ENCODE results near the gene HECW1. TPM values are rescaled to one million over a fixed set of nuclear protein-coding genes. Genes with fewer than 3 reads are reported as not detected.

Gene HECW1
- total RNA-seq, 6 donors from 2014 or later: 0.10 to 1.0 (median 0.76) TPM; not detected in 1

- Histone ChIP-seq H3K36me3 (no peaks in the 10 kb centered on the region), H3K4me1 (no peaks in the 10 kb centered on the region), H3K9me3 (no peaks in the 10 kb centered on the region), H3K27me3 (no peaks in the 10 kb centered on the region), H3K4me3 (no peak overlapping the region), H3K27ac (no peak overlapping the region)
- ATAC-seq (ENCODE audit: low FRiP score in 2 of 2): no peak
- TF ChIP-seq, protein P1, sequence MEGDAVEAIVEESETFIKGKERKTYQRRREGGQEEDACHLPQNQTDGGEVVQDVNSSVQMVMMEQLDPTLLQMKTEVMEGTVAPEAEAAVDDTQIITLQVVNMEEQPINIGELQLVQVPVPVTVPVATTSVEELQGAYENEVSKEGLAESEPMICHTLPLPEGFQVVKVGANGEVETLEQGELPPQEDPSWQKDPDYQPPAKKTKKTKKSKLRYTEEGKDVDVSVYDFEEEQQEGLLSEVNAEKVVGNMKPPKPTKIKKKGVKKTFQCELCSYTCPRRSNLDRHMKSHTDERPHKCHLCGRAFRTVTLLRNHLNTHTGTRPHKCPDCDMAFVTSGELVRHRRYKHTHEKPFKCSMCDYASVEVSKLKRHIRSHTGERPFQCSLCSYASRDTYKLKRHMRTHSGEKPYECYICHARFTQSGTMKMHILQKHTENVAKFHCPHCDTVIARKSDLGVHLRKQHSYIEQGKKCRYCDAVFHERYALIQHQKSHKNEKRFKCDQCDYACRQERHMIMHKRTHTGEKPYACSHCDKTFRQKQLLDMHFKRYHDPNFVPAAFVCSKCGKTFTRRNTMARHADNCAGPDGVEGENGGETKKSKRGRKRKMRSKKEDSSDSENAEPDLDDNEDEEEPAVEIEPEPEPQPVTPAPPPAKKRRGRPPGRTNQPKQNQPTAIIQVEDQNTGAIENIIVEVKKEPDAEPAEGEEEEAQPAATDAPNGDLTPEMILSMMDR (IDR thresholded peaks at IDR 0.05): no peak
- TF ChIP-seq POLR2AphosphoS5 (IDR thresholded peaks at IDR 0.05): no peak
- no peak for TF ChIP-seq EP300 (IDR thresholded peaks at IDR 0.05)
- TF ChIP-seq POLR2A (IDR thresholded peaks at IDR 0.05): no peak
- DNase-seq: no peak
These were observed 108.3 kb downstream of the HECW1 start for GRCh38 chr7:43220742-43221141.

- no peak overlapping the region for H3K4me3 ChIP-seq
- WGBS, 2 donors: 69 to 74% methylated on average over 5 of the region's 5 CpGs
- no peaks in the 10 kb centered on the region for H3K9me3 ChIP-seq
- no peaks in the 10 kb centered on the region for H3K36me3 ChIP-seq
- no peaks in the 10 kb centered on the region for H3K4me1 ChIP-seq
- no peak overlapping the region for H3K27ac ChIP-seq
- H3K27me3 ChIP-seq: no peaks in the 10 kb centered on the region
- TF ChIP-seq POLR2AphosphoS5 (IDR thresholded peaks at IDR 0.05): no peak
- DNase-seq (no peak), ATAC-seq (ENCODE audit: low FRiP score in 2 of 2) (no peak)
These were observed 117.4 kb downstream of the HECW1 start for GRCh38 chr7:43229801-43230200.

GRCh38 chr7:43232366-43232765, 119.9 kb downstream of the HECW1 start:
- TF ChIP-seq POLR2AphosphoS5 (IDR thresholded peaks at IDR 0.05): no peak
- no peaks in the 10 kb centered on the region for H3K36me3 ChIP-seq
- WGBS, 2 donors: 65 to 73% methylated on average over 2 of the region's 2 CpGs
- H3K4me1 ChIP-seq: no peaks in the 10 kb centered on the region
- ATAC-seq (ENCODE audit: low FRiP score in 2 of 2) (no peak), DNase-seq (no peak)
- no peak overlapping the region for H3K4me3 ChIP-seq
- no peak overlapping the region for H3K27ac ChIP-seq
- no peaks in the 10 kb centered on the region for H3K27me3 ChIP-seq
- H3K9me3 ChIP-seq: no peaks in the 10 kb centered on the region

- Histone ChIP-seq H3K27me3 (no peaks in the 10 kb centered on the region), H3K4me3 (no peak overlapping the region), H3K27ac (no peak overlapping the region), H3K36me3 (no peaks in the 10 kb centered on the region), H3K4me1 (no peaks in the 10 kb centered on the region), H3K9me3 (no peaks in the 10 kb centered on the region)
- TF ChIP-seq, protein P1 (IDR thresholded peaks at IDR 0.05): no peak
- TF ChIP-seq EP300 (IDR thresholded peaks at IDR 0.05): no peak
- no peak for TF ChIP-seq POLR2AphosphoS5 (IDR thresholded peaks at IDR 0.05)
- no peak for TF ChIP-seq POLR2A (IDR thresholded peaks at IDR 0.05)
- ATAC-seq (ENCODE audit: low FRiP score in 2 of 2) (no peak), DNase-seq (no peak)
- WGBS, 2 donors: 62 to 65% methylated on average over 5 of the region's 5 CpGs
These were observed 121.6 kb downstream of the HECW1 start for GRCh38 chr7:43234073-43234472.

DNA sequence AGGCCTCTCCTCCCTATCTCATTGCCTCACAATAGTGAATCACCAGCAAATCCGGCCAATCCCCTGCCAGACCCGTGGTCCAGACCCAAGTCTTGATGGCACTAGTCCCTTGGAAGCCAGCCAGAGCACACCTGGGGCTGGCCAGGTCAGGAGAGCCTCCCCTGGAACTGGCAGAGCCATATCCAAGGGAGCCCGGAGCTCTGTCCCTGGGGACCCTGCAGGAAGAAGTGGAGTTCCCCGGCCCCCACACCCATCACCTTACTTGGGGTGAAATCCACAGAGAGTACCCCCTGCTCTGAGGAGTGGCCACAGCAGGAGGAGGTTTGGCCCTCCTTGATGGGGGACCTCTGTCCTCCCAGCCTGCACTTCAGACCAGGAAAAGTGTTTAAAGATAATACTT, 122.5 kb downstream of the HECW1 start:
- no peaks in the 10 kb centered on the region for H3K27me3 ChIP-seq
- 75 to 80% methylated on average over 3 to 4 of the region's 4 CpGs for WGBS, 2 donors
- ATAC-seq (ENCODE audit: low FRiP score in 2 of 2): no peak
- no peak overlapping the region for H3K27ac ChIP-seq
- no peak for DNase-seq
- H3K9me3 ChIP-seq: no peaks in the 10 kb centered on the region
- H3K4me3 ChIP-seq: no peak overlapping the region
- H3K4me1 ChIP-seq: no peaks in the 10 kb centered on the region
- TF ChIP-seq POLR2AphosphoS5 (IDR thresholded peaks at IDR 0.05) (no peak), POLR2A (IDR thresholded peaks at IDR 0.05) (no peak), EP300 (IDR thresholded peaks at IDR 0.05) (no peak)
- TF ChIP-seq, protein P1 (IDR thresholded peaks at IDR 0.05): no peak
- no peaks in the 10 kb centered on the region for H3K36me3 ChIP-seq

DNA sequence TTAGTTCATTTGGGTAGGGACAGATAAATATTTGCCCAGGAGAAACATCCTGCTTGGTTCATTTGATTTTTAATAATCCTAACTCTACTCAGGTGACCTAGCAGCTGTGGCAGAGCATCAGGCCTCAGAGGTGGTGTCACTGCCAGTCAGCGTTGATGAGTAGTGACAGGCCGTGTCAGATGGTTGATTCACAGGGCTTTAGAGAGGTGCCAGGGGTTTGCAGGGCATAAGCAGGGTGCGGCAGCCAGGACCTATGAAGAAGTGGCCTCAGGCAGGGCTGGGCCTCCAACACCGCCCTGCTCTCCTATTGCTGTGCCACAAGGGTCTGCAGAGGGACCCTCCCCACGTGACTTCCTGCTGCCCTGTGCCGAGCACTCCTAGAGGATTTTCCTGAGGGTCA, 128.1 kb downstream of the HECW1 start:
- Histone ChIP-seq H3K4me1 (no peaks in the 10 kb centered on the region), H3K9me3 (no peaks in the 10 kb centered on the region), H3K4me3 (no peak overlapping the region), H3K27ac (no peak overlapping the region), H3K36me3 (no peaks in the 10 kb centered on the region), H3K27me3 (no peaks in the 10 kb centered on the region)
- DNase-seq (no peak), ATAC-seq (ENCODE audit: low FRiP score in 2 of 2) (no peak)
- WGBS, 2 donors: 74 to 83% methylated on average over 4 to 6 of the region's 6 CpGs
- TF ChIP-seq EP300 (IDR thresholded peaks at IDR 0.05): no peak
- TF ChIP-seq POLR2AphosphoS5 (IDR thresholded peaks at IDR 0.05): no peak
- TF ChIP-seq POLR2A (IDR thresholded peaks at IDR 0.05): no peak
- TF ChIP-seq, protein P1 (IDR thresholded peaks at IDR 0.05): no peak

Measured in upper lobe of left lung (tissue), 6 donors.